ENCODE measurements around the gene PXDN.

PXDN gene

DNA sequence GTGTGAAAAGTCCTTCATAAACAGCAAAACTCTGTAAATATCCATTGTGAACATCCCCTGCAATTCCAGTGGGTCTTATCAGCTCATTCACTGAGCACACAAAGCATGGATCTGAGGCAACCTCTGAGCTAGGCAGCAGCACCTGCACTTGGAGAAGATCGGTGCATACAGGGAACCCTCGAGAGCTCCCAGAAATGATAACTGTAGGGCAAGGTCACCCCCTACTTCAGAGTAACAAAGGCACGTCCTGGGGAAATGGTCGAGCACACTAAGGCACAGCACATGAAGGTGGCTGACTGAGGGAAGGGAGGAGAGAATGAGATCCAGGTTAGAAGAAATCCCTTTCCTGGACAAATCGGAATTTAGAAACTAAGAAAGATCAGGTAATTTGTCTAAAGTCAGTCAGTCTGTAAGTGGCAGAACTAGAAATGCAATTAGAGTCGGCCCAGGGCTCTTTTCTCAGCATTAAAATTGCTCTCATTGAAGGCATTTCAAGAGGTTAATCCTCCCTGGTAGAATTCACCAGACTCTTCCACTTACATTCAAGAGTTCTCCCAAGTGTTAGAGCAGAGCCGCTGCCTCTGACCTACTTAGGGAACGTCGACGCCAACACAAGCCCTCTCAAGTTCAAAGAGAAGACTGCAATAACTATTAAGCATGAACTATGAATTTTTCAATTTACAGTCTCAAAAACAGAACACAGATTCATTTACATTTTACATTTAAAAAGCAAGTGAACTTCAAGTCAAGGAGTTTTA lies 45.9 kb downstream of the PXDN start:
- no peak for DNase-seq (ENCODE audit: low read depth)
- TF ChIP-seq, protein P1, sequence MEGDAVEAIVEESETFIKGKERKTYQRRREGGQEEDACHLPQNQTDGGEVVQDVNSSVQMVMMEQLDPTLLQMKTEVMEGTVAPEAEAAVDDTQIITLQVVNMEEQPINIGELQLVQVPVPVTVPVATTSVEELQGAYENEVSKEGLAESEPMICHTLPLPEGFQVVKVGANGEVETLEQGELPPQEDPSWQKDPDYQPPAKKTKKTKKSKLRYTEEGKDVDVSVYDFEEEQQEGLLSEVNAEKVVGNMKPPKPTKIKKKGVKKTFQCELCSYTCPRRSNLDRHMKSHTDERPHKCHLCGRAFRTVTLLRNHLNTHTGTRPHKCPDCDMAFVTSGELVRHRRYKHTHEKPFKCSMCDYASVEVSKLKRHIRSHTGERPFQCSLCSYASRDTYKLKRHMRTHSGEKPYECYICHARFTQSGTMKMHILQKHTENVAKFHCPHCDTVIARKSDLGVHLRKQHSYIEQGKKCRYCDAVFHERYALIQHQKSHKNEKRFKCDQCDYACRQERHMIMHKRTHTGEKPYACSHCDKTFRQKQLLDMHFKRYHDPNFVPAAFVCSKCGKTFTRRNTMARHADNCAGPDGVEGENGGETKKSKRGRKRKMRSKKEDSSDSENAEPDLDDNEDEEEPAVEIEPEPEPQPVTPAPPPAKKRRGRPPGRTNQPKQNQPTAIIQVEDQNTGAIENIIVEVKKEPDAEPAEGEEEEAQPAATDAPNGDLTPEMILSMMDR (IDR thresholded peaks at IDR 0.05; ENCODE audit: control insufficient read depth, insufficient read depth, low read depth, low read length, missing control alignments), result no peak
- no peak overlapping the region for H3K4me3 ChIP-seq (ENCODE audit: control insufficient read depth, low read depth, low read length)

DNA sequence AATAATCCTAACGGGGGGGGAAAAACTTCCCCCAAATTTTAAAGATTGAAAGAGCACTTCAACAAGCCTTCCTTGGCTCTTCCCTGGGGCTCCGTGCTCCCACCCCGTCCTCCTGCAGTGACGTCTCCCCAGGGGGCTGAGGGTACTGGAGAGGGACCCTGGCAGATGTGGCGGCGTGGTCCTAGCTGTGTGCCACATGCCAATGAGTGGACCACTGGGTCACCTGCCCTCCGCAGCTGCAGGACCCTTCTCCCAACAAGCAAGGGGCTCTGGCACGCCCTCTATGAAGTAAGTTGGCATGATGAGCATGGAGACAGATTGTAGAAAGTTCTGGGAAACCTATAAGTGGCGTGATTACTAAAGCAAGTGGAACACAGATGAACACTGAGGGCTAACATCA lies 46.7 kb downstream of the PXDN start:
- H3K4me3 ChIP-seq (ENCODE audit: control insufficient read depth, low read depth, low read length), result no peak overlapping the region
- no peak for DNase-seq (ENCODE audit: low read depth)
- TF ChIP-seq, protein P1 (IDR thresholded peaks at IDR 0.05; ENCODE audit: control insufficient read depth, insufficient read depth, low read depth, low read length, missing control alignments), result no peak

DNA sequence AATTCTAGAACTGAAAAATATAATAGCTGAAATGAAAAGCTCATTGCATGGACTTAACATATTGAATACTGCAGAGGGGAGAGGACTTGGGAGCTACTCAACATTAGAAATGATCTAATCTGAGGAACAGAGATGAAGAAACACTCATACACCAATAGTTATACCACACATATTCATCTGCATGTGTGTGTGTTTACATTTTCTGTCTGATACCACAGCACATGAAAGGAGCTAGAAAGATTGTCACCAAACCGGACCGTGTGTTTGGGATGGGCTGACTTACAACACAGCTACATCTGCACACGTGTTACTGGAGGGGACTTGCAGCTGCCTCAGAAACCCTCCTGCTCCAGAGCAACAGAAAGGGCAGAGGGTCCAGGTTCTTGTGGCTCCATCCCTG lies 47.8 kb downstream of the PXDN start:
- DNase-seq (ENCODE audit: low read depth), result no peak

DNA sequence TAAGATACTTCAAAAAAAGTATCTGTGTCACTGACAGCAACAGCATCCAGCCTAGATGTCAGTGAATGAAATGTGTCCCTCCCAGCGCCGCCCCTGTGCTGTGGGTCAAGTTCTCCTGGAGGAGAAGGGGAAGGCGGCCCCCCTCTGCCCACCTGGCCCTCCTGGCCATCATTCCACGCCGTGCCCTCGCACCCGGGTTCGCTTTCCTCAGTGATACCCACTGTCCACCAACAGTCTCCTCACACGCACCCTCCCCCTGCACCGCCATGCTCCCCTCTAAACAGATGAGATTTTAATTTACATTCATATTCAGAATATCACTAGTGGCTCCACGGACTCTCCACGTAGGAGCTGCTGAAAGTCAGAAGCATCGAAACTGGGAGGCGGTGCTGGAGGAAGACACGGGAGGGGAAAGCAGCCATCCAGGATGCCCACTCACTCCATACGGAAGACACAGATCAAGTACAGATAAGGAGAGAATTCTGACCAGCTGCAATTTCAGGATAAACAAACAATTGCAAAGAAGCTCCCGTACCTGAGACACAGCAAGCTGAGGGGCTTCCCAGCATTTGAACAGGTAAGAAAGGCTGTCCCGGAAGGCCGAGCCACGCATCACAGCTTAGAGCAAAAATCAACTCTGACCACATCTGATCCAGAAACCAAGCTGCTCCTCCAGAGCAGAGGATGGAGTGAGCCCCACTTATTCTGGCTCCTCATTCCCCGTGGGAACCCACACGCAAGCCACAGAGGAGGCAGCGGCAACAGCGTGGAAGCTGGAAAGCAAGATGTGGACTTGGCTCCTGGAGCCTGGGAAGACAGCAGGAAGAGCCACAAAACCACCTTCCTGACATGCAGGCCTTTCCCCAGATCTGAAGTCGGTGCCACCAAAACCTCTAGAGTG lies 49.7 kb downstream of the PXDN start:
- DNase-seq (ENCODE audit: low read depth), result no peak
- TF ChIP-seq, protein P1 (IDR thresholded peaks at IDR 0.05; ENCODE audit: control insufficient read depth, insufficient read depth, low read depth, low read length, missing control alignments), result no peak
- no peak overlapping the region for H3K4me3 ChIP-seq (ENCODE audit: control insufficient read depth, low read depth, low read length)

More for the DNA sequence above, 47.8 kb downstream of the PXDN start:
- H3K4me3 ChIP-seq (ENCODE audit: control insufficient read depth, low read depth, low read length), result no peak overlapping the region
- TF ChIP-seq, protein P1 (IDR thresholded peaks at IDR 0.05; ENCODE audit: control insufficient read depth, insufficient read depth, low read depth, low read length, missing control alignments), result no peak

DNA sequence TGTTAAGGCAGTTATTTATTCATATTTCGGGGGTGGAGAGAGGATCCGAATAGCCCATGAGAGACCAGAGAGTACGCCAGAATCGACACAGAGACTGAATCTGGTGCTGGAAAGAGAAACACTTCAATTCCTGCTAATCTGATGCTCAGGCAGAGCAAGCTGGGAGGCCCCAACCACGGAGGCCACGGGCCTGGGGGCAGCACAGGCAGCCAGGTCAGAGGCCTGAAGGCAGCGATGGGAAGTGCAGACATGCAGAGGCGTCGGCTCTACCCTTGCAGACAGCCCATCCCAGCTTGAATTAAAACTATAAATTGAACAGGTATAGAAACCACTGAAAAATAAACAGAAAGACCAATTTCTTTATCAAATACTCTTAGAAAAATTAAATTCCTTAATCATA lies 50.6 kb downstream of the PXDN start:
- TF ChIP-seq, protein P1 (IDR thresholded peaks at IDR 0.05; ENCODE audit: control insufficient read depth, insufficient read depth, low read depth, low read length, missing control alignments), result no peak
- DNase-seq (ENCODE audit: low read depth), result no peak
- H3K4me3 ChIP-seq (ENCODE audit: control insufficient read depth, low read depth, low read length), result no peak overlapping the region

DNA sequence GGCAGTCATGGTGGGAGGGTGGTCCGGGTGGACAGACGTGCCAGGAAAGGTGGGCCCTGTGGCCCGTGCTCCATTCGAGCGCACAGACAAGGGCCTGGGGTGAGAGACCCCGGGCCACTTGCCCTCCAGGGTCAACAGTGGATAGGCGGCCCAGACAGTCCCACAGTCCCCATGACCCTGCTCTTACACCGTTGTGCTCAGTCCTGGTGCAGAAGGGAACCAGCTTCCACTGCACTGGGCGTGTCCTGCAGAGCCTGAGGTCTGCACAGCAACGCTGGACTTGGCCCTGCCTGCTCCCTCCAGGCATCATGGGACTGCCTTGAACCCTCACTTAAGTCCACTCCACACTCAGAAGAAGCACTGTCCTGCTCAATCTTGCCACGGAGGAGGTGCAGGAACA lies 52.0 kb downstream of the PXDN start:
- TF ChIP-seq, protein P1 (IDR thresholded peaks at IDR 0.05; ENCODE audit: control insufficient read depth, insufficient read depth, low read depth, low read length, missing control alignments), result no peak
- DNase-seq (ENCODE audit: low read depth), result no peak
- no peak overlapping the region for H3K4me3 ChIP-seq (ENCODE audit: control insufficient read depth, low read depth, low read length)
